Right hindlimb (tissue), 1 donor: Measurements from ENCODE around the gene NBPF12.
"Not testable (repeated sequence)": the region's sequence is repeated elsewhere in the genome, so short reads cannot be mapped to it uniquely, and the experiment has no call there.

ENCODE experiments used
- DNase-seq: peaks from one replicate; pipeline ENCODE4 v3.0.0-alpha.2; 2018

Gene NBPF12

DNA sequence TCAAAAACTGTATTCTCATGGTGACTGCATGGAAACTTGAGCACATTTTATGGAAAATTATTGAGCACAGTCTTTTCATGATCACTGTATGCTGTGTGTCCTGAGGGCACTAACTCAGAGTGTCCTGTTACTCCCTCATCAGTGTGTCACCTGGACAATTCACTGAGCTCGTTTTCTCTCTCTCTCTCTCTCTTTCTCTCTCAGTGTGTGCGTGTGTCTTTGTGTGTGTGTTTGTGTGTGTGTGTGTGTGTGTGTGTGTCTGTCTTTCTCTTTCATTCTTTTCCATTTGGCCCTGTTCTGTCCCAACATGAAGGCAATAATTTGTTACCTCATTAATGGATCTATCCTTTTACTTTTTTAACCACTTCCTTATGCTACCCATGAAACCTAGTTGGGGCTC is 49.4 kb downstream of the NBPF12 start:
- not testable (repeated sequence) for DNase-seq

DNA sequence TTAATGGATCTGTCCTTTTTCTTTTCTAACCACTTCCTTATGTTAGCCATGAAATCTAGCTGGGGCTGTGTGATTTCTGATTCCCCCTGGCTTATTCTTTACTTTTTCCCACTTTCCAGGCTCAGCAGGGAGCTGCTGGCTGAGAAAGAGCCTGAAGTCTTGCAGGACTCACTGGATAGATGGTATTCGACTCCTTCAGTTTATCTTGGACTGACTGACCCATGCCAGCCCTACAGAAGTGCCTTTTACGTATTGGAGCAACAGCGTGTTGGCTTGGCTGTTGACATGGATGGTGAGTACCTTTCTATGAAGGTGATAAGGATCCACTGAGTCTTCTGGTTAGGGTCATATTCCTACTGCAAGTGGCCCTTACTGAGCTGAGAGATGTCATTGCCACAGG is 51.3 kb downstream of the NBPF12 start:
- not testable (repeated sequence) for DNase-seq

DNA sequence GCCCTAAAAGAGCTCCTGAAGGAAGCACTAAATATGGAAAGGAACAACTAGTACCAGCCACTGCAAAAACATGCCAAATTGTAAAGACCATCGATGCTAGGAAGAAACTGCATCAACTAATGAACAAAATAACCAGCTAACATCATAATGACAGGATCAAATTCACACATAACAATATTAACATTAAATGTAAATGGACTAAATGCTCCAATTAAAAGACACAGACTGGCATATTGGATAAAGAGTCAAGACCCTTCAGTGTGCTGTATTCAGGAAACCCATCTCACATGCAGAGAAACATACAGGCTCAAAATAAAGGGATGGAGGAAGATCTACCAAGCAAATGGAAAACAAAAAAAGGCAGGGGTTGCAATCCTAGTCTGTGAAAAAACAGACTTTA is 70.4 kb downstream of the NBPF12 start:
- DNase-seq = not testable (repeated sequence)

DNA sequence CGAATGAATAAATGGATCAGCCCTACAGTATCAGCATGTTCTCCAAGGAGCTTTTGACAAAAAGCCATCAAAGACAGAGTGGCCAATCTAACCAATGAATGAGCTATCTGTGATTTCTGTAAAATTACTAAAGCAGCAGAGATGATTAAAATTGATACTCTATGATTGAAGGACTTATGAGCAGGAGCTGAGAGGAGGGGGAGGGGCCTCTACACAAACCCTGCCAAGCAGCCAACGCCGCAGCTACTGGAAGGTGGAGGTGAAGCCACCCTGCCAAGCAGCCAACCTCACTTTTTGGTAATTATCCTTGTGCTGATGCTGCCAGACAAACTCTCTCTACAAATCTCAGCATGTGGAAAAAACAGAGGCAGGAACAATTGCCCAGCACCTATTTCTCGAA is 88.9 kb downstream of the NBPF12 start:
- not testable (repeated sequence) for DNase-seq

DNA sequence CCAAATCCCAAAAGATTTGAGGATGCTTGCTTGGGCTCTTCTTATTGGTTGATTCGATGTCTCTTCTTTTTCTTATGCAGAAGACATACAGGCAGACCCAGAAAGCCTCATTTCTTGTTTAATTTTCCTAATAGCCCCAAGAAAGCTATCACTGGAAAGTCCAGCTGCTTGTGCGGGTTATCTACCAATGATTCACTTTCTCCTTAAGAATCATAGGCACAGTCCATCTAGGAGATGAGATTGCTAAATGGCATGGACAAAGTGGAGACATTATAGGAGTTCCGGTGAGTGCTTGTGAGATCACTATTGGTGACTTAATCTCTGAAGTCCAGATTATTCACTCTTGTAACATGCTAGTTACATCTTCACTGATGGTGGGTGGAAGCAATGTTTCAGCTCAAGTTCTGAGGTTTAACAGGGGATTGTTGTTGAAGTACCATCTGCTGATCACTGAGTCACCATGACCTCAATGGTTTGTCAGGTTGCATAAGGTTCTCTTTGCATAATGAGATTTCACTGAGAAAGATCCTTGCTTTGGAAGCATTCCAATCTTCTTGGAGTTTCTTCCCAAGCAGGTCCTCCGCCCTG is 92.0 kb downstream of the NBPF12 start:
- not testable (repeated sequence) for DNase-seq

DNA sequence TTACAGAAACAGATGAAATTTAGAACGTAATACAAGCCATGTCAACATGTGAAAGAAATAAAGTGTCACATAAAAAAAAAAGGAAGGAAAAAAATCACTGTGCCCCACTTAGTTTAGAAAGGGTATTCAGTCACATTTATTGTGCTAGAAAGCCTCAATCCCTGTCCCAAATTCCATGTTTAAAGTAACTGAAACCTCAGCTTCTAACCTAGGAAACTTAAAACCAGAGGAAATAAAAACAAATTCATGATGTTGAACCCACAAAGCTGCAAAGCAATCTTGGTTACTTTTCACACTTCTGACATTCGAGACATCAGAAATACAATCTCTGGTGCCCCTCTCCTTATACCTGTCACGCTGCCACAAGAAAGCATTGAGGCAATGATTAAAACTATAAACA is 101.8 kb downstream of the NBPF12 start:
- no peak for DNase-seq

DNA sequence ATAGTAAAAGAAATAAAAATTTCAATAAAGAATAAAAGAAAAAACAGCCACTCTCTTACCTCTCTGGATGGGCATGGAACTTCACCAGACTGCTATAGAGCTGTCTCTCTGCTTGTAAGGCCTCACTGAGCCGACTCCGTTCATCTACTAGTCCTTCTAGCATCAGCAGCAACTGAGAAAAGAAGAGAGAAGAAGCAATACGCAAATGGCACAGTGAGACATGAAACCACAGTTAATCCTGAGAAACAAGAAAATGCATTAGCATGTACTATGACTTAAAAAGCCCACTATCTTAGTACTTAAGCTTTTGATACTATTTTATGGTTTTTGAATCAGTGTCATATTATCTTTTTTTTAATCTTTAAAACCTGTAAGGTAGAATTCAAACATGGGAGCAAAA is 104.8 kb downstream of the NBPF12 start:
- not testable (repeated sequence) for DNase-seq

DNA sequence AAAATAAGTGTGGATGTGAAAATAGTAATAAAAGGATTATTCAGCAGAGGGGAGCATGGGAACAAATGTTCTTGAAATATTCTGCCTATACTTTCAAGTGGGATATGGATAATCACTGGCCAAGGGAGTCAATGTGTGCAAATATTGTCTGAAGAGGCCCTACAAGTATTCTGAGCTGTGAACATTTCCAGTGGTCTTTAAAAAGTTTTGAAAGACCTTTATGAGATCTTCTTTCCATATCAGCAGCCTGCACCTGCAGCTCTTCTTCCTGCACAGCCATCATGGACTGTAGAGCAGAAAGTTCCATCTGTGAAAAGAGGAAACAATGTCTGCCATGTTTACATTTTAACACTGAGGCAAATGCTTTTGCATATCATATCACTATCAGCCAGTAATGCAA is 106.4 kb downstream of the NBPF12 start:
- not testable (repeated sequence) for DNase-seq
